ENCODE data around the gene CDH23.

- TF ChIP-seq POLR2A (IDR thresholded peaks at IDR 0.05; ENCODE audit: control extremely low read depth in 1 of 2, low read depth in 2 of 2, low read length in 2 of 2) (no peak), CBX5 (IDR thresholded peaks at IDR 0.05; ENCODE audit: low read depth, low read length) (no peak), CHD1 (IDR thresholded peaks at IDR 0.05; ENCODE audit: low read depth, low read length) (no peak), YY1 (IDR thresholded peaks at IDR 0.05; ENCODE audit: low read depth, low read length) (no peak), CTCF (IDR thresholded peaks at IDR 0.05; ENCODE audit: control extremely low read depth in 1 of 3, insufficient read depth in 1 of 3, low read depth in 1 of 3, low read length in 3 of 3) (no peak), TBP (IDR thresholded peaks at IDR 0.05; ENCODE audit: low read depth, low read length) (no peak), RNF2 (IDR thresholded peaks at IDR 0.05; ENCODE audit: borderline replicate concordance, low read depth, low read length, missing control alignments, poor library complexity, severe bottlenecking) (no peak)
These were observed 414.6 kb downstream of the CDH23 start for GRCh38 chr10:71811351-71811750.
